ENCODE results near the gene LIMA1. TPM values are rescaled to one million over a fixed set of nuclear protein-coding genes. Genes with fewer than 3 reads are reported as not detected.
A peak's percentile ranks its signal among the peaks of the same experiment; 100 is the strongest.

The LIMA1 gene
- total and polyA plus RNA-seq, 2 of the 4 experiments (the other 2 are of a cell fraction), result 126 to 163 TPM

DNA sequence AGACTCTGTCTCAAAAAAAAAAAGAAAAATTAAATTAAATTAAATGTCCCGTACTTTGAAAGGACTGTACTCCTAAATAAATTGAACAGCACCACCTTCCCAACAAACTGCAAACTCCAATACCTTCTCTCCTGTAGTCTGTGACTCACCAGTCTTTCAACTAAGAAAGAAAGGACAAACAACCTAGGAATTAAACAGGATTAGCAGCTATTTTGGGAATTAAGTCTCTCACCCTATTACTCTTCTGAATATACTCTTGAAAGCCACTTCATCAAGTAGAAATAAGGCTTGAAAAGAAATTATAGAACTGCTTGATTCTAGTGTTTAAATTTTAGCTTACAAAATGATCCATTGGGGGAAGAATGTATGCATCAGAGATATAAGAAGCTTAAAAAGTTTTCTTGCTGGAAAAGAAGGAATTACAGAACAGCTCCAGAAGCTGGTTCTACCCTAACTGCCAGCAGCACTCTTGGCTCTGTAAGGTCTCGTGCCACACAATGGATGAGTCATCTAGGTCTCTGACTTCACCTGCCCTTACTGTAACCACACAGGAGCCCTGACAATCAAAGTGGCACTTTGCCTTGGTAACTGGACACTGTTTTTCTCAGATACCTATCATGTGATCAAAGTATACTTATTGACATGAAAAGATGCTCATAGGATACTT, 59.2 kb downstream of the LIMA1 start:
- DNase-seq, result peak; percentile 61
- no CpG with 5 or more reads among the region's 2 CpGs for WGBS, 2 experiments (ENCODE audit: extremely low coverage in 2 of 2, insufficient read length in 1 of 2)
- H3K23ac ChIP-seq (ENCODE audit: low read depth, low read length), result no peak overlapping the region
- H3K14ac ChIP-seq (replicated peaks; ENCODE audit: low read depth, low read length), result peak overlapping the region; percentile 79; the same call in 1 of the 2 replicates
- peak overlapping the region; percentile 54 for H3K27ac ChIP-seq (ENCODE audit: insufficient read depth, low read length)
- H3K36me3 ChIP-seq (ENCODE audit: control insufficient read depth, insufficient read depth, low read length), result peaks cover 3% of the 10 kb centered on the region; the same call in 1 of the 2 replicates
- peak overlapping the region; percentile 72; the same call in 1 of the 2 replicates for H2AK5ac ChIP-seq (ENCODE audit: low read depth, low read length)
- no peaks in the 10 kb centered on the region for H3K9me3 ChIP-seq (ENCODE audit: control insufficient read depth, insufficient read depth, low read length)
- no peaks in the 10 kb centered on the region for H3K27me3 ChIP-seq (ENCODE audit: control insufficient read depth, insufficient read depth, low read length)
- no peak overlapping the region for H2AFZ ChIP-seq (replicated peaks; ENCODE audit: low read length, poor library complexity)
- H3K79me1 ChIP-seq (ENCODE audit: low read depth in 1 of 2, low read length in 2 of 2), result peaks cover 0 to 8% of the 10 kb centered on the region in 2 experiments; a peak in 1 of 4 replicates
- TF ChIP-seq RAD21 (IDR thresholded peaks at IDR 0.05; ENCODE audit: low read length) (no peak), BHLHE40 (IDR thresholded peaks at IDR 0.05; ENCODE audit: low read depth, low read length) (peak; percentile 92), FOS (IDR thresholded peaks at IDR 0.05; ENCODE audit: low read depth, low read length) (peak; percentile 34; the same call in 1 of the 2 replicates), SMC3 (IDR thresholded peaks at IDR 0.05; ENCODE audit: low read depth, low read length) (no peak)
- no peak overlapping the region for H3K56ac ChIP-seq (ENCODE audit: extremely low read depth, insufficient read depth, low read length)
- H4K91ac ChIP-seq (ENCODE audit: insufficient read depth, low read depth, low read length), result peak overlapping the region; percentile 26; the same call in 1 of the 2 replicates
- no peak overlapping the region for H2AK9ac ChIP-seq (replicated peaks; ENCODE audit: low read depth, low read length, poor library complexity)
- no peak overlapping the region for H3K4me3 ChIP-seq (ENCODE audit: insufficient read depth, low read depth, low read length)
- no peak for ATAC-seq (ENCODE audit: low read depth)
- peak overlapping the region; percentile 31; the same call in 1 of the 3 replicates for H2BK15ac ChIP-seq (ENCODE audit: low read depth, low read length)
- dilution Hi-C loops (cut with HindIII; ENCODE audit: low sequenced_read_pairs, unreplicated experiment) (no loop called here), intact Hi-C loops (cut with micrococcal nuclease) (loop anchor here (5.0 kb wide), 1 partner anchor 178 kb away; the partner anchor contains the start of gene LARP4), in situ Hi-C loops (cut with MboI; ENCODE audit: low sequenced_read_pairs) (no loop called here)
- H3K4me2 ChIP-seq (ENCODE audit: low read depth, low read length), result no peak overlapping the region
- H3K9ac ChIP-seq (ENCODE audit: low read depth, low read length), result 0 out of 2 replicates have a peak overlapping the region, but pooled peaks have one; percentile 9
- peak overlapping the region; percentile 63; the same call in 1 of the 2 replicates for H3K4ac ChIP-seq (ENCODE audit: low read depth, low read length)
- H4K20me1 ChIP-seq (ENCODE audit: insufficient read depth, low read length), result peaks cover 4% of the 10 kb centered on the region; the same call in 1 of the 2 replicates
- H4K5ac ChIP-seq (ENCODE audit: low read depth, low read length), result peak overlapping the region; percentile 16; the same call in 1 of the 2 replicates
- H3K18ac ChIP-seq (ENCODE audit: low read depth, low read length), result peak overlapping the region; percentile 30
- ChIA-PET POLR2A (ENCODE audit: unreplicated experiment) (no interaction called here), CTCF (no interaction called here)
- peaks cover 3% of the 10 kb centered on the region for H3K9me1 ChIP-seq (ENCODE audit: insufficient read depth, low read length)
- peaks cover 4% of the 10 kb centered on the region for H3K4me1 ChIP-seq (ENCODE audit: control insufficient read depth, insufficient read depth, low read length)
- H2BK20ac ChIP-seq (ENCODE audit: low read depth, low read length), result no peak overlapping the region
- H2BK5ac ChIP-seq (ENCODE audit: low read depth, low read length, poor library complexity, severe bottlenecking), result peak overlapping the region; percentile 46
- peak overlapping the region in 1 of 2 experiments; percentile 72; a peak in 2 of 4 replicates for H4K8ac ChIP-seq (ENCODE audit: low read depth in 2 of 2, low read length in 2 of 2)
- BruUV-seq (replicated peaks), result no TSS peak
- H2BK120ac ChIP-seq (ENCODE audit: low read depth, low read length), result peak overlapping the region; percentile 75; the same call in 1 of the 2 replicates

All from IMR-90 (cell line).